Left lung (tissue), 10 donors: ENCODE results near the gene LARP1B. TPM values are rescaled to one million over a fixed set of nuclear protein-coding genes. Genes with fewer than 3 reads are reported as not detected.
"Not testable (repeated sequence)": the region's sequence is repeated elsewhere in the genome, so short reads cannot be mapped to it uniquely, and the experiment has no call there.

Source experiments
- ATAC-seq: fragments of 200-7000 bp; cut with Tn5 transposase; one replicate; pipeline ENCODE4 v1.9.1; 2020; ENCODE audit warnings: moderate library complexity
- DNase-seq, 4 donors: peaks; one replicate each; pipeline ENCODE4 v3.0.0-alpha.2; 2013 to 2020
- H3K27ac ChIP-seq, 2 donors: fragments of 200-600 bp; sonication (generic) in 1 of 2; one replicate each; pipeline versions ENCODE4 v1.5.0 to v1.8.0; 2020 to 2021
- H3K27me3 ChIP-seq, 2 donors: fragments of 200-600 bp; sonication (generic) in 1 of 2; one replicate each; pipeline versions ENCODE4 v1.5.0 to v1.8.0; 2020 to 2021
- H3K36me3 ChIP-seq, 2 donors: fragments of 200-600 bp; sonication (generic) in 1 of 2; one replicate each; pipeline versions ENCODE4 v1.5.0 to v1.8.0; 2020 to 2021
- H3K4me1 ChIP-seq, 2 donors: fragments of 200-600 bp; one replicate each; pipeline ENCODE4 v1.8.0; 2021
- H3K4me3 ChIP-seq, 2 donors: fragments of 200-600 bp; sonication (generic) in 1 of 2; one replicate each; pipeline versions ENCODE4 v1.5.0 to v1.8.0; 2020 to 2021; ENCODE audit warnings: mild to moderate bottlenecking in 1 of 2
- H3K9me3 ChIP-seq, 2 donors: fragments of 200-600 bp; sonication (generic) in 1 of 2; one replicate each; pipeline versions ENCODE4 v1.5.0 to v1.8.0; 2020 to 2021
- intact Hi-C, 2 donors: fragments of 100-400 bp; cut with DNase I; formaldehyde crosslinking; loops; one replicate each; pipeline versions ENCODE4 v1.11.2 to v1.14.2; 2022
- polyA plus RNA-seq, 6 donors: library from polyadenylated mRNA; unstranded; fragments of 120-200 nt; gene quantifications; one replicate each; pipeline ENCODE4 v1.2.1, GENCODE V29; 2013; ENCODE audit not compliant: insufficient read length in 6 of 6
- total RNA-seq, 2 donors: library from RNA; stranded (reverse); fragmentation: NEBNext Ultra II Directional; extraction: Animal tissue kit (Norgen Biotek cat#: 25700); gene quantifications; one replicate each; pipeline ENCODE4 v1.2.1, GENCODE V29; 2021
- TF ChIP-seq, protein P1 (sequence below), 2 donors: fragments of 200-600 bp; sonication (generic) in 1 of 2; IDR thresholded peaks; one replicate each; pipeline versions ENCODE4 v1.5.0 to v1.8.0; 2021; ENCODE audit warnings: antibody characterized with exemption in 2 of 2
- donor health status: DM: no; HTN: yes; CAD: no.
- donor health status: DM: no; HTN: no; CAD: no.

The LARP1B gene
- total and polyA plus RNA-seq, 8 donors: 14.5 to 19.7 (median 17.2) TPM

DNA sequence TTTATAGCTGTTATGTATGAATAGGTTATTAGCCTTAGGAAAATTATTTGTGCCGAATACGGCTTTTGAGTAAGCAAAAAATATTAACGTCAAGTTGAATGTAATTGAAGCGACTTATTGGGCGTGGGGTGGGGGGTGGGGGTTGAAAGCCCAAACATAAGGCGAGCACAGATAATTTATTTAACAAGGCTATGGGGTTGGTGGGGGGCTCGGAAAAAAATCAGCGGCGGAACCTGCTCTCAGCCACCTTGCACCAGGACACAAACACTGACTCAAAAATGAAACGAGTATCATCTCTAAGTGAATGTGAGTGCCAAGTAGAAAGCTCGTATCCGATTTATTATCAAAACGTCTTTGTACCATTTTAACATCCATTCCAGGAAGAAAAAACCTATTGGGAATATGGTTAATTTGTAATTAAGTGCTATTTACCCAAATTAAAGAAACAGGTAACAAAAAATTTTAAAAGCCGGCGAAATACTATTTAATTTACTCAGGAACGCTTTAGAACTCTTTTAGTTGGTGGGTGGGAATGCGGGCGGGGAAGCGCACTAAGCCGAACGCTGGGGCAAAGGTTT lies 902 bp upstream of the LARP1B start:
- TF ChIP-seq, protein P1, sequence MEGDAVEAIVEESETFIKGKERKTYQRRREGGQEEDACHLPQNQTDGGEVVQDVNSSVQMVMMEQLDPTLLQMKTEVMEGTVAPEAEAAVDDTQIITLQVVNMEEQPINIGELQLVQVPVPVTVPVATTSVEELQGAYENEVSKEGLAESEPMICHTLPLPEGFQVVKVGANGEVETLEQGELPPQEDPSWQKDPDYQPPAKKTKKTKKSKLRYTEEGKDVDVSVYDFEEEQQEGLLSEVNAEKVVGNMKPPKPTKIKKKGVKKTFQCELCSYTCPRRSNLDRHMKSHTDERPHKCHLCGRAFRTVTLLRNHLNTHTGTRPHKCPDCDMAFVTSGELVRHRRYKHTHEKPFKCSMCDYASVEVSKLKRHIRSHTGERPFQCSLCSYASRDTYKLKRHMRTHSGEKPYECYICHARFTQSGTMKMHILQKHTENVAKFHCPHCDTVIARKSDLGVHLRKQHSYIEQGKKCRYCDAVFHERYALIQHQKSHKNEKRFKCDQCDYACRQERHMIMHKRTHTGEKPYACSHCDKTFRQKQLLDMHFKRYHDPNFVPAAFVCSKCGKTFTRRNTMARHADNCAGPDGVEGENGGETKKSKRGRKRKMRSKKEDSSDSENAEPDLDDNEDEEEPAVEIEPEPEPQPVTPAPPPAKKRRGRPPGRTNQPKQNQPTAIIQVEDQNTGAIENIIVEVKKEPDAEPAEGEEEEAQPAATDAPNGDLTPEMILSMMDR (IDR thresholded peaks at IDR 0.05): no peak
- H3K4me3 ChIP-seq: peak overlapping the region; percentile 72 to 78
- peak overlapping the region; percentile 95 to 96 for H3K27ac ChIP-seq
- ATAC-seq (no peak), DNase-seq (peak in 1 of 4 donors; percentile 8)
- H3K4me1 ChIP-seq: peaks cover 4 to 17% of the 10 kb centered on the region in 2 donors
- H3K27me3 ChIP-seq: no peaks in the 10 kb centered on the region
- H3K36me3 ChIP-seq: no peaks in the 10 kb centered on the region
- intact Hi-C loops: no loop called here
- no peaks in the 10 kb centered on the region for H3K9me3 ChIP-seq

DNA sequence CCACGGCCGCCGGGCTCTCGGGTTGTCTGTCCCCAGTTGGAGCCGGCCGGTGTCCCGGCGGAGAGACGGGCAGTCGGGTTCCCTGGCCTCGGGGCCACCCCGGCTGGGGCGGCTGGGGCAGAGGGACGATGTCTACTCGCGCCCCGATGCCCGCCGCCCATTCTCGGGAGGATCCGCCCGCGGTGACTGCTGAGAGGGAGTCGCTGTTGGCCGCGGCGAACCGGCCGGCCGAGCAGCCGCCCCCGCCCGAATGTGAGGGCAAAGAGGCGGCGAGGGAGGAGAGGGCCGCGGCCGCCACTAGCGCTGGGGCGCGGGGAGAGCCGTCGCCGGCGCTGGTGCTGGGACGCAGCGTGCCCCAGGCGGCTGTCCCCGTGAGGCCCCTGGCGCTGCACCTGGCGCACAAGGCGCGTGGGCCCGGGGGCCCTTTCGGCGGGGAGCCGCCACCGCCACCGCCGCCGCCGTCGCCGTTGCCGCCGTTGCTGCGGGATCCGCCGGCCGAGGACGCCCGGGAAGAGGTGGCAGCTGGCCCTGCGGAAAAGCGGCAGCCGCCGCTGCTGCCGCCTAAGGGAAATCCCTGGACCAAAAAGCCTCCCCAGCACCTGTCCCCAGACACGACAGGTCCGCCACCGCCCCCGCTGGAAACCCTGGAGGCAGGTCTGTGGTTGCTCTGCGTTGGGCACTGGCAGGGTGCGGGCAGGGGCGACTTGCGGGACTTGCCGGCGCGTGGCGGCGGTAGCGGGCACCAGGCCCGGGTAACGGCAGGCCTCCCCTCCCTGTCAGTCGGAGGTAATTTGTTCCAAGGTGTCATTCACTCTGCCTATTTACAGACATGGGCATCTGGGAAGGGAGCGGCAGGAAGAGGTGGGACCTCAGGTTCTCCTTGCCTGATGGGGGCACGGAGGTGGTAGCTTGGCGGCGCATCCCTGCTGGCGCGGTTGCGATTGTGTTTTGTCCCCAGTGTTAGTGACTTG lies 739 bp downstream of the LARP1B start:
- peak overlapping the region; percentile 95 to 96 for H3K27ac ChIP-seq
- no peaks in the 10 kb centered on the region for H3K36me3 ChIP-seq
- peaks cover 4 to 17% of the 10 kb centered on the region in 2 donors for H3K4me1 ChIP-seq
- H3K9me3 ChIP-seq: no peaks in the 10 kb centered on the region
- intact Hi-C loops: no loop called here
- no peaks in the 10 kb centered on the region for H3K27me3 ChIP-seq
- H3K4me3 ChIP-seq: peak overlapping the region; percentile 72 to 78
- TF ChIP-seq, protein P1 (IDR thresholded peaks at IDR 0.05): no peak
- DNase-seq (peak; percentile 53 to 91 (median 66)), ATAC-seq (peak; percentile 28)

DNA sequence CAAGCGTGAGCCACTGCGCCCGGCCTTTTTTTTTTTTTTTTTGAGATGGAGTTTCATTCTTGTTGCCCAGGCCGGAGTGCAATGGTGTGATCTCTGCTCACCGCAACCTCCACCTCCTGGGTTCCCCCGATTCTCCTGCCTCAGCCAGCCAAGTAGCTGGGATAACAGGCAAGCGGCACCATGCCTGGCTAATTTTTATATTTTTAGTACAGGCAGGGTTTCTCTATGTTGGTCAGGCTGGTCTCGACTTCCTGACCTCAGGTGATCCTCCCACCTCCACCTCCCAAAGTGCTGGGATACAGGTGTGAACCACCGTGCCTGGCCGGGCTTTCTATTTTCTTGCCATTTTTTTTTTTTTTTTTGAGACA lies 5.3 kb downstream of the LARP1B start:
- H3K4me1 ChIP-seq: peaks cover 4 to 17% of the 10 kb centered on the region in 2 donors
- ATAC-seq, H3K27ac ChIP-seq, intact Hi-C loops, H3K4me3 ChIP-seq, H3K9me3 ChIP-seq, H3K27me3 ChIP-seq, H3K36me3 ChIP-seq, DNase-seq: not testable (repeated sequence)

DNA sequence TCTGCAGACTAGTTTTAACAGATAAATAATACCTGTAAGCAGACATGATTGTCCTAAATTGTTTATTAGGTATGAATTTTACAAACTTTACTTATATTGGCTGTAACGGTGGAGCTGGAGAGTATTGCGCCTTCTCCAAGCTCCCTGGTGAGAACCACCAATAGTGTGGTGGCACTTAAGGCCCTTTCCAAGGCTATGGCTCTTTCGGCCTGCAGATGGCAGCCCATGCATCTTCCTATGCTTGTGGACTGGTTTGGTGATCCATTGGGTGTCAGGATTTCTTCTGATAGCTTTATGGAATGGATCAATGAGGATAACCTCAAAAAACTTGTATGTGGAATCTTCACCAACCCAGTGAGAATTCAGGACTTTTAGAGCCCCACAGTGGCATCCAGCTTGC lies 7.8 kb downstream of the LARP1B start:
- intact Hi-C loops: no loop called here
- TF ChIP-seq, protein P1 (IDR thresholded peaks at IDR 0.05): no peak
- ATAC-seq (no peak), DNase-seq (no peak)
- H3K4me1 ChIP-seq: no peaks in the 10 kb centered on the region
- H3K4me3 ChIP-seq: no peak overlapping the region
- no peaks in the 10 kb centered on the region for H3K36me3 ChIP-seq
- no peaks in the 10 kb centered on the region for H3K27me3 ChIP-seq
- H3K27ac ChIP-seq: no peak overlapping the region
- no peaks in the 10 kb centered on the region for H3K9me3 ChIP-seq

DNA sequence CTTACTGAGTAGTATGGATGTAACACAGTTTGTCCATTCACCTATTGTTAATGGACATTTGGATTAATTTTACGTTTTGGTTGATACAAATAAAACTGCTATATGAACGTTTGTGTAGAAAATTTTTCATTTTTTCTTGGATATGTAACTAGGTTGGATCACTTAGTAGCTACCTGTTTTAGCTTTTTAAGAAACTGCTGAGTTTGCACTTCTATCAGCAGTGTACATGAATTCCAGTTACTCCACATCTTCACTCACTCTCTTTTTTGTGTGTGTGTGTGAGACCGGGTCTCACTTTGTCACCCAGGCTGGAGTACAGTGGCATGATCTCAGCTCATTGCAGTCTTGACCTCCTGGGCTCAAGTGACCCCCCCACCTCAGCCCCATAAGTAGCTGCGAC lies 15.4 kb downstream of the LARP1B start:
- DNase-seq (no peak), ATAC-seq (no peak)
- TF ChIP-seq, protein P1 (IDR thresholded peaks at IDR 0.05): no peak
- Histone ChIP-seq H3K36me3 (peaks cover 0 to 43% of the 10 kb centered on the region in 2 donors), H3K9me3 (no peaks in the 10 kb centered on the region), H3K27me3 (no peaks in the 10 kb centered on the region), H3K4me3 (no peak overlapping the region), H3K4me1 (no peaks in the 10 kb centered on the region), H3K27ac (no peak overlapping the region)
- intact Hi-C loops: no loop called here

DNA sequence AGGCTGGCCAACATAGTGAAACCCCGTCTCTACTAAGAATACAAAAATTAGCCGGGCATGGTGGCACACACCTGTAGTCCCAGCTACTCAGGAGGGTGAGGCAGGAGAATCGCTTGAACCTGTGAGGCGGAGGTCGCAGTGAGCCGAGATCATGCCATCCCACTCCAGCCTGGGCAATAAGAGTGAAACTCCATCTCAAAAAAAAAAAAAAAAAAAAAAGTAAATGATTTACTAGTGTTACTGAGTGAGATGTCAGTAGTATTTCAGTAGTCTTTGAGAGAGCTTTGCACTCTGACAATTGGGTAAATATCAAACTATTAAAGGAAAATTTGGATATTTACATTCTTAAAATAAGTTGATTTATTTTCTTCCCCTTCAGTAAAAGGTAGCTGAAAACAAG lies 34.2 kb downstream of the LARP1B start:
- ATAC-seq, H3K27me3 ChIP-seq, H3K9me3 ChIP-seq, intact Hi-C loops, H3K4me1 ChIP-seq, DNase-seq, H3K4me3 ChIP-seq, H3K27ac ChIP-seq: not testable (repeated sequence)
- H3K36me3 ChIP-seq: peaks cover 0 to 56% of the 10 kb centered on the region in 2 donors
